Skeletal muscle satellite cell (primary cell): Measurements from ENCODE around the gene FAS. TPM values are rescaled to one million over a fixed set of nuclear protein-coding genes. Genes with fewer than 3 reads are reported as not detected.

Source experiments
- H3K27me3 ChIP-seq: 2 replicates; pipeline ENCODE4 v1.7.0; 2013; ENCODE audit warnings: low read length; ENCODE audit not compliant: control insufficient read depth, insufficient read depth
- H3K36me3 ChIP-seq: 2 replicates; pipeline ENCODE4 v1.7.0; 2013; ENCODE audit warnings: mild to moderate bottlenecking, control low read depth, low read length; ENCODE audit not compliant: insufficient read depth
- H3K4me1 ChIP-seq: 2 replicates; pipeline ENCODE4 v1.7.0; 2013; ENCODE audit warnings: low read length; ENCODE audit not compliant: control insufficient read depth, insufficient read depth
- H3K4me2 ChIP-seq: 2 replicates; pipeline ENCODE4 v1.7.0; 2013; ENCODE audit warnings: mild to moderate bottlenecking, low read length
- H3K4me3 ChIP-seq: 2 replicates; pipeline ENCODE4 v1.7.0; 2013; ENCODE audit warnings: low read length
- H3K9ac ChIP-seq: 2 replicates; pipeline ENCODE4 v1.7.0; 2013; ENCODE audit warnings: mild to moderate bottlenecking, low read depth, low read length, moderate library complexity
- H3K9me3 ChIP-seq: replicated peaks from 2 replicates; pipeline ENCODE4 v1.7.0; 2013; ENCODE audit warnings: mild to moderate bottlenecking, control low read depth, low read length
- small RNA-seq: library from RNA; depleted of rRNA; stranded (forward); fragments of <200 nt; gene quantifications from one replicate; pipeline ENCODE3, GENCODE V24; 2012

Gene FAS

GRCh38 chr10:89043052-89043451 is 52.5 kb downstream of the FAS start:
- Histone ChIP-seq H3K27me3 (no peaks in the 10 kb centered on the region), H3K4me1 (no peaks in the 10 kb centered on the region), H3K9me3 (no peaks in the 10 kb centered on the region), H3K9ac (no peak overlapping the region), H3K4me2 (no peak overlapping the region), H3K36me3 (no peaks in the 10 kb centered on the region), H3K4me3 (no peak overlapping the region)

- H3K4me2 ChIP-seq = no peak overlapping the region
- H3K4me3 ChIP-seq = no peak overlapping the region
- no peaks in the 10 kb centered on the region for H3K4me1 ChIP-seq
- H3K27me3 ChIP-seq = no peaks in the 10 kb centered on the region
- H3K9ac ChIP-seq = no peak overlapping the region
- no peaks in the 10 kb centered on the region for H3K36me3 ChIP-seq
- no peaks in the 10 kb centered on the region for H3K9me3 ChIP-seq
Measured at GRCh38 chr10:89047397-89047796, 56.8 kb downstream of the FAS start.

- H3K4me3 ChIP-seq = no peak overlapping the region
- no peaks in the 10 kb centered on the region for H3K4me1 ChIP-seq
- H3K36me3 ChIP-seq = no peaks in the 10 kb centered on the region
Measured at GRCh38 chr10:89051593-89051992, 61.0 kb downstream of the FAS start.

GRCh38 chr10:89053555-89053954 is 63.0 kb downstream of the FAS start:
- no peak overlapping the region for H3K4me2 ChIP-seq
- no peaks in the 10 kb centered on the region for H3K9me3 ChIP-seq
- H3K27me3 ChIP-seq = no peaks in the 10 kb centered on the region
- no peak overlapping the region for H3K9ac ChIP-seq
- no peak overlapping the region for H3K4me3 ChIP-seq
- H3K36me3 ChIP-seq = no peaks in the 10 kb centered on the region
- no peaks in the 10 kb centered on the region for H3K4me1 ChIP-seq

More at GRCh38 chr10:89051593-89051992, 61.0 kb downstream of the FAS start:
- Histone ChIP-seq H3K9me3 (no peaks in the 10 kb centered on the region), H3K27me3 (no peaks in the 10 kb centered on the region), H3K9ac (no peak overlapping the region), H3K4me2 (no peak overlapping the region)

DNA sequence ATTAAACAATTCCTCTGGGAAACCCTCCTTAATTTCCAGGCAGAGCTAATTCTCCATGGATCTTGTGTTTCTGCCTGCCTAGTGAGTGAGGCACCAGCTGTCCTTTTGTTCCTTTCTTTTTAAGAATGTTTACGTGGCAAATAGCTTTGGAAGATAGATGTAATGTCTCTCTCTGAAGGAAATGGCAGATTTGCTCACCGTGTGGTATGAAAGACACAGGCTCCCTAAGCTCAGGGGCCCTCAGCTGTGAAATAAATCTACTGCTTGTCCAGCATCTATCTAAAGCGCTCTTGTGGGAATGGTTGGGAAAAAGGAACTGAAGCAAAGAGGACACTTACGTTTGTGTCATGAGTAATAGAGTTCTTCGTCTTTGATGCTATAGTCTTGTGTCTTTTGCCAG is 64.6 kb downstream of the FAS start:
- Histone ChIP-seq H3K4me1 (no peaks in the 10 kb centered on the region), H3K9ac (no peak overlapping the region), H3K4me3 (no peak overlapping the region), H3K4me2 (no peak overlapping the region), H3K27me3 (no peaks in the 10 kb centered on the region), H3K9me3 (no peaks in the 10 kb centered on the region), H3K36me3 (no peaks in the 10 kb centered on the region)

GRCh38 chr10:89062861-89063260 is 72.3 kb downstream of the FAS start:
- H3K4me1 ChIP-seq = peaks cover 3% of the 10 kb centered on the region
- no peaks in the 10 kb centered on the region for H3K27me3 ChIP-seq
- H3K9me3 ChIP-seq = no peaks in the 10 kb centered on the region
- no peak overlapping the region for H3K4me2 ChIP-seq
- H3K36me3 ChIP-seq = no peaks in the 10 kb centered on the region
- no peak overlapping the region for H3K9ac ChIP-seq
- H3K4me3 ChIP-seq = no peak overlapping the region

DNA sequence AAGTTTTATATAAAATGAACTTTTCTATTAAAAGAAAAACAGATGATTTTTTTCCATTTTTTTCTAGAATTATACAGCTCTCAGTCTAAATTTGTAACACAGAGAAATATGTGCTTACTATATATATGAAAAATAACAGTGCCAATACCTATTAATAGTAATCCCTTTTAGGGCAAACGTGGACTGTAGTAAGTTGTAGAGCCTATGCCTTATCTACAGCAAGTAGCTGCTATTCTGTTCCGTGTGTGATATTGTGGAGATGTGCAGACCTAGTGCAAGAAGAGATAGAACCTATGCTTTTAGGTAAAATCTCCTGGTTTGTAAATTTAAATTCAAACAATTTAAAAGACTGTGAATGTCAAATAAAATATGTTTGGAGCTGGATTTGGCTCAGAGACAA is 72.9 kb downstream of the FAS start:
- Histone ChIP-seq H3K27me3 (no peaks in the 10 kb centered on the region), H3K4me3 (no peak overlapping the region), H3K9me3 (no peaks in the 10 kb centered on the region), H3K4me2 (no peak overlapping the region), H3K4me1 (peaks cover 3% of the 10 kb centered on the region), H3K9ac (no peak overlapping the region), H3K36me3 (no peaks in the 10 kb centered on the region)

DNA sequence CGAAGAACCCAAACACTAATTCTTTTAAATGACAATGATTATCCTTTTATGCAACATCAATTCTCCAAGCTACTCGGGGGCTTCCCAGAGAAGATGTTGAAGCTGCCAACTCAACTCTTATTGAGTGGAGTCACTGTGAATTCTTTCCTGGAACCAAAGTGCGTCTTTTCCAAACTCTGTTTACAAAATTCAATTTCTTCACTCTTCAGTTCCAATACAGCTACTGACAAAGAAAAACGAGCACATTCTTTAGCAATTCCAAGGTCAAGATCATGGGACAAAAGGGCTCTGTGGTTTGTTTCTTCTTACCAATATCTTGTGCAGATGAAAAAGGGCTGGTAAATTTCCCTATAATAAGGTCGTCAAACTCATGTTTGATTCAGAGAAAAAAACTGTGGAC is 74.2 kb downstream of the FAS start:
- no peaks in the 10 kb centered on the region for H3K36me3 ChIP-seq
- H3K4me2 ChIP-seq = no peak overlapping the region
- H3K27me3 ChIP-seq = no peaks in the 10 kb centered on the region
- no peaks in the 10 kb centered on the region for H3K9me3 ChIP-seq
- H3K4me1 ChIP-seq = peaks cover 3% of the 10 kb centered on the region
- H3K9ac ChIP-seq = no peak overlapping the region
- H3K4me3 ChIP-seq = no peak overlapping the region

Small RNAs within 50 kb of the gene (small RNA-seq; reads per million reads assigned to genes)
- gene MIR4679-2 = not detected
- gene RF02116 = not detected
